Renal cortex interstitium (tissue), 11 donors: ENCODE measurements around the gene ZBTB9. TPM values are rescaled to one million over a fixed set of nuclear protein-coding genes. Genes with fewer than 3 reads are reported as not detected.

Experiments
- DNase-seq, 11 donors: peaks; one replicate each; pipeline ENCODE4 v3.0.0-alpha.2; 2013; ENCODE audit warnings: low read depth in 9 of 11, low spot score in 4 of 11; ENCODE audit errors: extremely low read depth in 1 of 11
- polyA plus RNA-seq, 3 donors: library from polyadenylated mRNA; unstranded; fragments of 120-200 nt; gene quantifications; one replicate each; pipeline ENCODE4 v1.2.1, GENCODE V29; 2013; ENCODE audit not compliant: insufficient read length in 3 of 3

ZBTB9 gene
- polyA plus RNA-seq, 3 donors, result 13.4 to 17.7 (median 15.5) TPM

DNA sequence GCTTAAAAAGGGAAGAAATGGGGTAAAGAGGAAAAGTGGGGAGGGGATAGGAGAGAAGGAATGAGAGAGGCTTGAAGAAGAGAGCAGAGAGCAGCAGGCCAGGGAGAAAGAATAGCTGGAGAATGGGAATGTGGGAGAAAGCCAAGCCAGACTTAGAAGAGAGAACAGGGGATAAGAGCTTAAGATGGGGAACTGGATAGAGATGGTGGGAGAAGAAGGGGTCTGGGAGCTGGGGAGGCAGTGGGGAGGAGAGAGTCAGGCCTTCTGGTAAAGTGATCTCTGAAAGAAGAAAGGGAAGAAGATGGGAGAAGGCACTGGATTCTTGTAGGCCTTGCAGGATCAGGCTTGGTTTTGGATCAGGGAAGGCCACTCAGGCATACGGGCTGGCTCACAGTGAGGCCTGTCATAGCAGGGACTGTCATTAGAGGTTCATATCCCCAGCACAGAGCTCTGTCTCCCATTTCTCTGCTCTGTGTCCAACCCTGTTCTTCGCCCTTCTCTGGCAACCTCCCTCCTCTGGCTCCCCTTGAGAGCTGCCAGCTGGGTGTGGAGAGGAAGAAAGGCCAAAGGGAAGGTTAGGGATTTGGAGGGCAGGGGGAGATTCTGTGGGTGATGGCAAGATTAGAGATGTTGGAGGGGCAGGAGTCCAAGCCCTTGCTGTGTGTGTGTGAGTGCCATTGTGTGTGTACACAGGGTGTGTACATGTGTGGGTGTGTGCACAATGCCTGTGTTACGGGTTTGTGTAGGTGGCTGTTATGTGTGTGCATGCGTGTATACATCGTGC, 25.2 kb upstream of the ZBTB9 start:
- DNase-seq, result no peak

DNA sequence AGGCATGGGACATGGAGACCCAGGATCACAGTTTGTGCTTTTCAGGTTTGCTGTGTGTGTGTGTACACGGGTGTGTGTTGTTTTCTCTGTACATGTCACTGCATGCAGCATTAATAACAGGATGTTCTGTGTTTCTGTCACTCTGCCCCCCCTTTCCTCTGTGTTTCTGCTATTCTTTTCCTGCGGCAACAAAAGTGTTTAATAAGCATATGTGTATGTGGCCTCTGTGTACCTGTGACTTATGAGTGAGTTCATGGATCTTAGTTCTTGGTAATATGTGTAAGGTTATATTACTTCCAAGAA, 24.7 kb upstream of the ZBTB9 start:
- no peak for DNase-seq

DNA sequence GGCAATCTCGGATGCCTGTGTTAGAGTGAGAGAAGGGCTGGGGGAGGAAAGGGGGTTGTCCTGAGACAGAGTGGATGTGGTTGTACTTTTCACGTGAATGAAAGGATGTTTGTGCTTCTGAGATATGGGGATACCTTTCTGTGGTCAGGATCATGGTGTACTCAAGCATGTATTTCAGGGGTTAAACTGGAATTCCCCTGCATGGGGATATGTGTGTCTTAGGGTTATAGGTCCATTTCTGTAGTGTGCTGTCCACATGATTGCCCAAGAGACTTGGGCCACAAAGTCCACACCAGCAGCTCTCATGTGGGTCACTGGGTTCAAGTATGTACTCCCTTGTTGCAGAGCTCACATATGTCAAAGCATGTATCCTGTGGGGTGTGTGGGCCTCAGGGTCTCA, 24.0 kb upstream of the ZBTB9 start:
- DNase-seq, result no peak

DNA sequence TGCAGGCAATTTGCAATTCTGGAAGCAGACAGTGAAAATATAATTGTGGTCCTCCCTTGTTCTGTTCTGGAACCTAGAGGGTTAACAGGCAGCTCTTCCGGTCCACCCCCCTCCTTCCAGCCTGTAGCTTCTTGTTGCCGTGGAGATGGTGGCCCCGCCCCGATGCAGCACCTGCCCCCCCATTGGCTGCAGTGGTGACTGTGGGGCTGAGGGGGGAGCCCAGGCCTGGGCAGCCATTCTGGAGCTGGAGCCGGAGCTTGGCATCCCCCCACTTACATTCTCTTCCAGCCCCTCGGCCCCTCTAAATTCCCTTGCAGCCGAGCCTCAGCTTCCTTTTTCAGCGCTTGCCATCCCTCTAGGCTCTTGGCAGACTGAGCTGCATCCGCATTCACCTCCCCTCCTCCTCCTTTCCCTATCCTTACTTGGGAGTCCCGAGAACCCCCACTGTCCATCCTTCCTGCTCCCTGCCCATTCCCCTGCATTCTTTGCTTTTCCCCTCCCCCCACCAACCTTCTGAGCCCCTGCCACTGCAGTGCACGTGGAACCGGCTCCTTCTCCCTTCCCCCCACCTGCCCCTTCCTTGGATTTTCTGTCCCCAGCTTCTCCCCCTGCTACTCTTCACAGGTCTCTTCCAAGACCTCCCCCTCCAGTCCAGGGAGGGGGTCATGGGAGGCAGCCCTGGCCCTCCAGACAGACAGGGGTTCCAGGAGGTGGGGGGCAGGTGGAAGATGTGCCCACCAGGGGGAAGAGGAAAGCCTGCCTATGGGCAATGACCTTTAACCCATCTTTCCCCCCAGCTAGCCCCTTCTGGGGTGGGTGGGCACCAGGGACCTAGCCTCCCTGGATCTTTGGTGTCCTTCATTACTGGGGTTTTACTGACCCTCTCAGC, 23.1 kb upstream of the ZBTB9 start:
- DNase-seq, result no peak

DNA sequence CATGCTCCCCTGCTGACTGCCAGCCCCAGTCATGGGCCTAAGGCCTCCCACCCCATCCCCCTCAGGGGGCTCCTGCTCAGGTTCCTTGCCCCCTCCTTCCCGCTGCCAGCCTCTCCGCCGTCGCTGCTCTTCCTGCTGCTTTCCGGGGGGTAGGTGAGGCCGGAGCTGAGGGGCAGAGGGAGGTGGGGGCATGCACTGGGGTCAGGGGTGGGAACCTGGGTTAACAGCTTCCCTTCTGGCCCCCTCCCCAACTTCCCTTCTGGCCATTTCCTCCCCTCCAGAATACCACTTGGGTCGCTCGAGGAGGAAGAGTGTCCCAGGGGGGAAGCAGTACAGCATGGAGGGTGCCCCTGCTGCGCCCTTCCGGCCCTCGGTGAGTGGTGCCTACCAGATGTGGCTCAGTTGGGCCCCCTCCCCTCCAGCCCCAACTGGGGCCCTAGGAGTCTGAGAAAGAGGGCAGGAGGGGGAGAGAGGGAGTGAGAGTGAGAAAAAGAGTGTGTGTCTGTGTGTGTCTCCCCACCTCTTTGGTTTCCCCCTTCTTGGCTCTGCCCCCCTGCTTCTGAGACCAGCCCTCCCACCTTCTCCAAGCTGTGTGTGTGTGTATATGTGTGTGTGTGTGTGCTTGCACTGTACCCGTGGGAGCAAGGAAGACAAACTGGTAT, 22.4 kb upstream of the ZBTB9 start:
- no peak for DNase-seq

DNA sequence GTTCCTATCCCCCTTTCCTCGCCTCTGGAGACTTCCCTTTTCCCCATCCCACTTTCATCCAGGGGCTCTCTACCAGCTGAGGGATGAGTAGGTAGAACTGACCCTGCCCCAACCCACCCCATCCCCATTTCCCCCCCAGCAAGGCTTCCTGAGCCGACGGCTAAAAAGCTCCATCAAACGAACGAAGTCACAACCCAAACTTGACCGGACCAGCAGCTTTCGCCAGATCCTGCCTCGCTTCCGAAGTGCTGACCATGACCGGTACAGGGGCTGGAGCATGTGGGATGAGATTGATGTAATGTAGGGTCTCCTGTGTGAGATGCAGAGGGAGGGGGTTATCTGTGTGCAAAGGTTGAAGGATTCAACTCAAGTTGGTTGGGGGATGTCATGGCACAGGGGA, 21.8 kb upstream of the ZBTB9 start:
- DNase-seq, result no peak

DNA sequence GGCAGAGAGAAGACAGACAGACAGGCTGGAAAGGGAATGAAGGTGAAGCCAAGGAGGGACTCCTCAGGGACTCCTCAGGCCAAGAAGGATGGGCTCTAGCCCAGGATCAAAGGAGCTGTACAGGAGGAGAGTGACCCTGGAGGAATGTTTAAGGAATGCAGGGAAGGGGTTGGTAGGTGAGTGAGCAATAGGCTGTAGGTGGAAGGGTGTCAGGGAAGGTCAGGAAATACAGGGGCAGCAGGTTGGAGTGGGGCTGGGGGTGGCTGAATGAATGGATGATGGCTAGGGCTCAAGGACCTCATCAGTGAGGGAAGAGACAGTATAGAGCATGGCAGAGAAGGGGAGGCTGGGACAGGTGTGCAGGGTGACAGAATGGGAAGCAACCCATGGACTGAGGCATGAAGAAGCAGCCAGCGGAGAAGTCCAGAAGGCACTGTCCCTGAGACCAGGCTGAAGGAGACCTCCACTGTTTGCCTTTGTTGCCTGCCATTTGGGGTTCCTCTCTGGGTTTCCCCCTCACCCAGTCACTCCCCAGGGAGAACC, 21.3 kb upstream of the ZBTB9 start:
- DNase-seq, result no peak

DNA sequence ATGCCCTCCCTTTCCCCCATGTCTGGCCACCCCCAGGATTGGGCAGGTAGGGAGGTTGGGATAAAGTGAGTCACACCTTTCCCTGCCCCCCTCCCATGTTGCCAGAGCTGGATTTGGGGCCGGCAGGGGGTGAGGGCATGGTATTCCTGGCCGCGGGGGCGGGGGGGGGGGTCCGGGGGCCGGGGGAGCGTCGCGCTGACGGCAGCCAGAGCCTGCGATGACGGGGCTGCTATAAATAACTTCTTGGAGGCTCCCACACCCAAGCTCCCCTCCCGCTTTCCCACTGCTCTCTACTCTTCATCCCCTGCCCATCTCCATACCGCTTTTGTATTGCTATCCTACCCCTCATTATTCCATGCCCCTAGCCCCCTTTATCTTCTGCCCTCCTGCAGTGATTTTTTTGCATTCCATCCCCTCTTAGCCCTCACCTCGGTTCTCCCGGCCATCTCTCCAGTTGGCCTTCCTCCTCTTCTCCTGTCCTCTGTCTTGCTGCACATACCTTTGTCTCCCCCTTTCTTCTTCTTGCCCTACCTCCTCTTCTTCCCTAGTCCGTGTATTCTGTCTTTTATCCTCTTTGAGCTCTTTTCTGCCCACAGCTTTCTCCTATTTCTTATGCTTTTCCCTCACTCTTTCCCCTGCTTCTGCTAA, 20.7 kb upstream of the ZBTB9 start:
- DNase-seq, result no peak

DNA sequence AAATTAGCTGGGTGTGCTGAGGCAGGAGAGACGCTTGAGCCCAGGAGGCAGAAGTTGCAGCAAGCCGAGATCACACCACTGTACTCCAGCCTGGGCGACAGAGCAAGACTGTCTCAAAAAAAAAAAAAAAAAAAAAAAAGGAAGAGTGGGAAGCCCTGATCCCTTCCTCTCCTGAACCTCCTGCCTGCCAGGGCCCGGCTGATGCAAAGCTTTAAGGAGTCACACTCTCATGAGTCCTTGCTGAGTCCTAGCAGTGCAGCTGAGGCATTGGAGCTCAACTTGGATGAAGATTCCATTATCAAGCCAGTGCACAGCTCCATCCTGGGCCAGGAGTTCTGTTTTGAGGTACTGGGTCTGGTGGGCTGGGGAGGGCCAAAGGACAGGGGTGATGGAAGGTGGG, 19.4 kb upstream of the ZBTB9 start:
- DNase-seq, result no peak

DNA sequence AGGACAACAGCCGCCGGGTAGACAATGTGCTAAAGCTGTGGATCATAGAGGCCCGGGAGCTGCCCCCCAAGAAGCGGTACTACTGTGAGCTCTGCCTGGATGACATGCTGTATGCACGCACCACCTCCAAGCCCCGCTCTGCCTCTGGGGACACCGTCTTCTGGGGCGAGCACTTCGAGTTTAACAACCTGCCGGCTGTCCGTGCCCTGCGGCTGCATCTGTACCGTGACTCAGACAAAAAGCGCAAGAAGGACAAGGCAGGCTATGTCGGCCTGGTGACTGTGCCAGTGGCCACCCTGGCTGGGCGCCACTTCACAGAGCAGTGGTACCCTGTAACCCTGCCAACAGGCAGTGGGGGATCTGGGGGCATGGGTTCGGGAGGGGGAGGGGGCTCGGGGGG, 16.7 kb upstream of the ZBTB9 start:
- DNase-seq, result no peak

DNA sequence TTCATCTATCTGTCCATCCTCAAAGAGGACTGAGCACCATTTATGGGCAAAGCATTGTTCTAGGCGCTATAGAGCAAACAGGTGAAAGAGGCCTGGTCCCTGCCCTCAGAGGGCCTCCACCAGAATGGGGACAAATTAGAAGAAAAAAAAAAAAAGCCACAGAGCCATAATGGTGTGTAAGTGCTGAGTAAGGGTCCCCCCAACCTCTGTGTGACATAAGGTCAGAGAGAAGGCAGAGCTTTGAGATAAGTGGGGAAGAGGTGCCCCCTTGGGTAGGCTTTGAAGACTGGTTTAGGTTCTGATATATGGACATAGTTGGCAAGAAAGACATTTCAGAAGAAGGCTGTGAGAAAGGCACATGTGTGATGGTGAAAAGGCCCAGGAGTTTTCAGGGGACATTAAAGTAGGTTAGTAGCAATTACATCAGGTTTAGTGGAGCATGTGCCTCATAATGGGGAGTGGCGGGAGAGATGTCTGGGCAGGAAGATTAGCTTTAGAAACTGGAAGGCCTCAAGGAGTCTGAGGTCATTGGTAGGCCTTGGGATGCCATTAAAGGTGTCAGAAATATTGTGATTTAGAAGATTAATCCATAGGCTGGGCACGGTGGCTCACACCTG, 15.3 kb upstream of the ZBTB9 start:
- DNase-seq, result no peak

DNA sequence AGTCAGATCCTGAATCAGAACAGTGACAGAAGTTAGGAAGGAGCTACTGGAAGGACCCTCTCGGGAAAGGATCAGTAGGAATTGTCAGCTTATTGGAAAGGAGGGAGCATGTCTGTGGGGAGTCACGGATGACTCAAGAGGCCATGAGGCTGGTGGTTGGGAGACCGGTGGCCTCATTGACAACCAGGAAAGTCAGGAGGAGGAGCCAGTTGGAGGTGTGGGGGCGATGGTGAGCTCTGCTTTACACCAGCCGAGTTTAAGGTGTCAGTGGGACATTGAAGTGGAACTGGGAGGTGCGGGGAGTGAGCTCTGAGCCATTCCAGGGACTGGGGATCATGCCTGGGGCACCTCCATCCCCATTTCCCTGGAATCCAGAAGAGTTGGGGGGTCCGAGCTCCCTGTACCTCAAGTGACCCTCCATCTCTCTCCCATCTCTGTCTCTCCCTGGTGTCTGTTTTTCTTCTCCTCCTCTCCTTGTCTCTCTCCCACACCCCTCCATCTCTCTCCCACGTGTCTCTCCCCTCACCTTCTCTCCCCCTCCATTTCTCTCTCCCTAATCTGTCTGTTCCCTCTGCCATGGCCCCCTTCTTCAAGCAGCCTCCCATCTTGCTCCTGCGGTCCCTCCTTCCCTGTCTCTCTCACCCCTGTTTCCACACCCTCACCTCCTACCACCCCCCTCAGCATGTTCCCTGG, 14.3 kb upstream of the ZBTB9 start:
- no peak for DNase-seq

DNA sequence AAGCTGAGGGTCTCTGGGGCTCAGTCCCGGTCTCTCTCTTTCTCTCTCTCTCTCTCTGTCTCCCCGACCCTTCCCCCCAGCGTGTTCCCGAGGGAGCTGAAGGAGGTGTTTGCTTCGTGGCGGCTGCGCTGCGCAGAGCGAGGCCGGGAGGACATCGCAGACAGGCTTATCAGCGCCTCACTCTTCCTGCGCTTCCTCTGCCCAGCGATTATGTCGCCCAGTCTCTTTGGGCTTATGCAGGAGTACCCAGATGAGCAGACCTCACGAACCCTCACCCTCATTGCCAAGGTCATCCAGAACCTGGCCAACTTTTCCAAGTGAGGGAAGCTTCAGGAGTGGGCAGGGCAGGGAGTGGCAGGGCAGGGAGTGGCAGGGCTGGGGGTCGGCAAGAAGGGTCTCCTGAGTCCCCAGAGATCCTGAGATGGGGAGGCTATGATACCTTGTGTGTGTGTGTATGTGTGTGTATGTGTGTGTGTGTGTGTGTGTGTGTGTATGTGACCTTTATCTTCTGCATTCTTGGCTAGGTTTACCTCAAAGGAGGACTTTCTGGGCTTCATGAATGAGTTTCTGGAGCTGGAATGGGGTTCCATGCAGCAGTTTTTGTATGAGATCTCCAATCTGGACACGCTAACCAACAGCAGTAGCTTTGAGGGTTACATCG, 13.6 kb upstream of the ZBTB9 start:
- DNase-seq, result no peak

DNA sequence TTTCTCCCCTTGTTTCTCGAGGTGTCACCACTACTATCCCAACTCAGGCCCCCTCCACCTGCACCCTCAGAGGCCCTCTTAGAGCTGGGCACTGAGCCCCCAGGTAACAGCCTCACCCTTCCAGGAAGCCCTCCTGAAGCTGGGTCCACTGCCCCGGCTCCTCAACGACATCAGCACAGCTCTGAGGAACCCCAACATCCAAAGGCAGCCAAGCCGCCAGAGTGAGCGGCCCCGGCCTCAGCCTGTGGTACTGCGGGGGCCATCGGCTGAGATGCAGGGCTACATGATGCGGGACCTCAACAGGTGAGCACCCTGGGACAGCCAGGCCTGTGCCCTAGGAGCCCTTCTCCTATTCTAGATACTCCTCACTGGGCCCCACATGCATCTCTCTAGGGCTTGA, 12.9 kb upstream of the ZBTB9 start:
- no peak for DNase-seq

DNA sequence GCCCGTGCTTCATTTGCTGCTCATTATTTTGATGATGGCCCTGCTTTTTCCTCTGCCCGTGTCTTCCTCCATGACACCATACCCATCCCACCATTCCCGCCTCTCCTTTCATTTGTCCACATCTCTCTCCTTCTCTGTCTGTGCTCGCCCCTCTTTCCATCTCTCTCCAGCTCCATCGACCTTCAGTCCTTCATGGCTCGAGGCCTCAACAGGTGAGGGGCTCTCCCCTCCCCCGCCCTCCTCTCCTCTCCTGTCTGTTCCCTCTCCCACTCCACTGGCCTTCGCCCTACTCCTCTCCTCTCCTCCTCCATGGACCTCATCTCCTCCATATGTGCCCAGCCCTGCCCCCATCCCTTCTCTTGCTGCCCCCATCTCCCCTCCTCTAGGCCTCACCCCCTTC, 12.1 kb upstream of the ZBTB9 start:
- no peak for DNase-seq

DNA sequence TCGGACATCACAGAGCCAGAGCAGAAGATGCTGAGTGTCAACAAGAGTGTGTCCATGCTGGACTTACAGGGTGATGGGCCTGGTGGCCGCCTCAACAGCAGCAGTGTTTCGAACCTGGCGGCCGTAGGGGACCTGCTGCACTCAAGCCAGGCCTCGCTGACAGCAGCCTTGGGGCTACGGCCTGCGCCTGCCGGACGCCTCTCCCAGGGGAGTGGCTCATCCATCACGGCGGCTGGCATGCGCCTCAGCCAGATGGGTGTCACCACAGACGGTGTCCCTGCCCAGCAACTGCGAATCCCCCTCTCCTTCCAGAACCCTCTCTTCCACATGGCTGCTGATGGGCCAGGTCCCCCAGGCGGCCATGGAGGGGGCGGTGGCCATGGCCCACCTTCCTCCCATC, 11.4 kb upstream of the ZBTB9 start:
- no peak for DNase-seq

DNA sequence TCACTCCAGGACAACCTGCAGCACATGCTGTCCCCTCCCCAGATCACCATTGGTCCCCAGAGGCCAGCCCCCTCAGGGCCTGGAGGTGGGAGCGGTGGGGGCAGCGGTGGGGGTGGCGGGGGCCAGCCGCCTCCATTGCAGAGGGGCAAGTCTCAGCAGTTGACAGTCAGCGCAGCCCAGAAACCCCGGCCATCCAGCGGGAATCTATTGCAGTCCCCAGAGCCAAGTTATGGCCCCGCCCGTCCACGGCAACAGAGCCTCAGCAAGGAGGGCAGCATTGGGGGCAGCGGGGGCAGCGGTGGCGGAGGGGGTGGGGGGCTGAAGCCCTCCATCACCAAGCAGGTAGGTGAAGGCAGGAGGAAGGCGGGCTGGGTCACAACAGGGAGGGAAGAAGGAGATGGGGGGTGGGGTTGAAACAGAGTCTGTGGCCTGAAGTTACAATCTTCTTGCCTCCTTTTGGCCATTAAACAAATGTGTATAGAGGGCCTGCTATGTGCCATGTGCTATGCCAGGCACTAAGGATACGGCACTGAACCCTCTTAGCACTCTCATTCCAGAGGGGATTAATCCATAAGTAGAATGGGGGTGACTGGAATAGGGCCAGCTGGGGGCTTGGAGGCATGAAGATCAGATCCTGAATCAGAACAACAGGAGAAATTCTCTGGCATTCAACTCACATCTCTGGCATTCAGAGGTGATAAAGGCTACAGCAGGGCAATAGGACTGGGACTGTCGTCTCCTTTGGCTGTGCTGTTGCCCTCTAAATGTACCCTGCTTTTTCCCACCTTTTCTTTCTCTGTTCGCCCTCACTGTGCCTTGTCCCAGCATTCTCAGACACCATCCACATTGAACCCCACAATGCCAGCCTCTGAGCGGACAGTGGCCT, 10.5 kb upstream of the ZBTB9 start:
- DNase-seq, result no peak
